AG09309 (cell line): ENCODE data around the gene NEK4.

ENCODE experiments used
- DNase-seq: peaks from one replicate; pipeline ENCODE4 v3.0.0-alpha.2; 2010; ENCODE audit warnings: low read depth
- H3K4me3 ChIP-seq: 2 replicates; pipeline ENCODE4 v1.5.1; 2011; ENCODE audit warnings: mild to moderate bottlenecking, low read depth, low read length, moderate library complexity; ENCODE audit not compliant: control insufficient read depth
- TF ChIP-seq, protein P1 (sequence below): IDR thresholded peaks from 2 replicates; pipeline ENCODE4 v1.5.1; 2011; ENCODE audit warnings: mild to moderate bottlenecking, low read depth, low read length, inconsistent platforms; ENCODE audit not compliant: insufficient read depth, control insufficient read depth; ENCODE audit errors: missing control alignments

NEK4 gene

DNA sequence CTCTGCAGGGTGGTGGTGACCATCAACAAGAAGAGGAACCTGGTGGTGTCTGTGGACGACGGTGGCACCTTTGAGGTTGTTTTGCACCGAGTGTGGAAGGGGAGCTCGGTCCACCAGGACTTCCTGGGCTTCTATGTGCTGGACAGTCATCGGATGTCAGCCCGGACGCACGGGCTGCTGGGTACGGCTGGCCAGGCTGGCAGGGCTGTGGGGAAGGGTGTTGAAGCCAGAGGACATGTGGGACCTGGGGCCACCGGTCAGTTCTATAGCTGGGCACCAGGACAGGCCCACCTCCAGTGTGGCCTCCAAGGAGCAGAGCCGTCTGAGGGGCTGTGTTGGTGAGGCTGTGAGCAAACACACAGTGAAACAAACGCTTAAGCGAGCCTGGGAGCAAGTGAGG, 20.0 kb upstream of the NEK4 start:
- TF ChIP-seq, protein P1, sequence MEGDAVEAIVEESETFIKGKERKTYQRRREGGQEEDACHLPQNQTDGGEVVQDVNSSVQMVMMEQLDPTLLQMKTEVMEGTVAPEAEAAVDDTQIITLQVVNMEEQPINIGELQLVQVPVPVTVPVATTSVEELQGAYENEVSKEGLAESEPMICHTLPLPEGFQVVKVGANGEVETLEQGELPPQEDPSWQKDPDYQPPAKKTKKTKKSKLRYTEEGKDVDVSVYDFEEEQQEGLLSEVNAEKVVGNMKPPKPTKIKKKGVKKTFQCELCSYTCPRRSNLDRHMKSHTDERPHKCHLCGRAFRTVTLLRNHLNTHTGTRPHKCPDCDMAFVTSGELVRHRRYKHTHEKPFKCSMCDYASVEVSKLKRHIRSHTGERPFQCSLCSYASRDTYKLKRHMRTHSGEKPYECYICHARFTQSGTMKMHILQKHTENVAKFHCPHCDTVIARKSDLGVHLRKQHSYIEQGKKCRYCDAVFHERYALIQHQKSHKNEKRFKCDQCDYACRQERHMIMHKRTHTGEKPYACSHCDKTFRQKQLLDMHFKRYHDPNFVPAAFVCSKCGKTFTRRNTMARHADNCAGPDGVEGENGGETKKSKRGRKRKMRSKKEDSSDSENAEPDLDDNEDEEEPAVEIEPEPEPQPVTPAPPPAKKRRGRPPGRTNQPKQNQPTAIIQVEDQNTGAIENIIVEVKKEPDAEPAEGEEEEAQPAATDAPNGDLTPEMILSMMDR, result no peak

DNA sequence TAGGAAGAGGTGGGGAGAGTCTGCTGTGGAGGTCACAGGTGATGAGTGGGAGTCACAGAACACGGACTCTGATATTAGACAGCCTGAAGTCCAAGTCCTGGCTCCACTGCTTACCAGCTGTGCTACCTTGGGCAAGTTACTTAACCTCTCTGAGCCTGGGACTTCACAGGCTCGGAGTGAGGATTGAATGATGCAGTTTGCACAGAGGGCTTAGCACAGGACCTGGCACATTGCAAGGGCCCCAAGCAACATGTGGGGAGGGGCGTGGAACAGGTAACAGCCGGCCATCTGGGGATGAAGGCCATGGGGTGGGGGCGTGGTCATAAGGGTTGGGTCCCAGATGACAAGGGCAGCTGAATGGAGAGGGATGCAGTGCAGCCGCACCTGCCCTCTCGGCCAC, 19.6 kb upstream of the NEK4 start:
- no peak overlapping the region for H3K4me3 ChIP-seq
- TF ChIP-seq, protein P1, result no peak
- DNase-seq, result no peak

More for the DNA sequence above, 20.0 kb upstream of the NEK4 start:
- no peak overlapping the region for H3K4me3 ChIP-seq
- DNase-seq, result no peak

DNA sequence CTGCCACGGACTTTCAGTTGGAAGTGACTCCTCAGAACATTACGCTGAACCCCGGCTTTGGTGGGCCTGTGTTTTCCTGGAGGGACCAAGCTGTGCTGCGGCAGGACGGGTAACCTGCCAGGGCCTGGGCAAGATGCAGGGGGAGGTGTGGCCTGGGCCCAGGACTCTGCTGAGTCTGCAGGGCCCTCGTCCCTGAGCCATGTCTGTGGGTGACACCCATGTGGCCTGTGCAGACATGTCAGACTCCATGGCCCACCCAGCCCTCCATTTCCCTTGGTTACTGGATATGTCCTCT, 19.0 kb upstream of the NEK4 start:
- no peak overlapping the region for H3K4me3 ChIP-seq
- DNase-seq, result no peak
- TF ChIP-seq, protein P1, result no peak

DNA sequence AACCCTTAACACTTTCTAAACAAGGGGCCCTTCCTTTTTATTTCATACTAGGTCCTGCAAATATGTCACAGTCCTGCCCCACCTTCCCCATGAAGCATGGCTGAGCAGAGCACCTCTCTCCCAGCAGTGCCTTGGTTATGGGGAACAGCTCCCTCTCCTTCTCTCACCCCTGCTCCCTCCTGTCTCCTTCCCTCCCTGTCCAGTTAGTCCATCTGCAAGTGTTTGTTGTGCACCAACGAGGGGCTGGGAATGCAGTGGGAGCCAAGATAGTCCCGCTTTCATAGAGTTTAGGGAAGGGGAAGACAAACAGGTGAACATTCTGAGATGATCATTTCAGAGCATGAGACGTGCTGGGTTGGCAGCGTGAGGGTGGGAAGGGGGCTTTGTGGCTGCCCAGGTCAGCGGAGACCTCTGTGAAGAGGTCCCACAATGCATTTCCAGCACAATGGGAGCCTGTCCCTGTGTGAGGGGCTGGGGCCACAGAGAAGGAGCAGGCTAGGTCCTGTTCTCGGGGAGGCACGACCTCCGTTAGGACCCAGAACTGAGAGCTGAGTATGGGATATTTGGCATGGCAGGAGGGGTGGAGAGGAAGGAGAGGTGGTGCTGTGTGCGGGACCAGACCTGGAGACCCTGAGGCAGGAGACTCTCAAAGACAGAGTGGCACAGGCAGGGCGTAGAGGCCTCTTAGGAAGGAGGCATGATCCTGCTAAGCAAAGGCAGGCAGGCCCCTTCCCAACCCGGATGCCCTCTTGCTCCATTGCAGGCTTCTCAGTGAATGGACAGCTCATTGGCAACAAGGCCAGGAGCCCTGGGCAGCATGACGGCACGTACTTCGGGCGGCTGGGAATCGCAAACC, 18.4 kb upstream of the NEK4 start:
- TF ChIP-seq, protein P1, result no peak
- DNase-seq, result no peak
- H3K4me3 ChIP-seq, result no peak overlapping the region

DNA sequence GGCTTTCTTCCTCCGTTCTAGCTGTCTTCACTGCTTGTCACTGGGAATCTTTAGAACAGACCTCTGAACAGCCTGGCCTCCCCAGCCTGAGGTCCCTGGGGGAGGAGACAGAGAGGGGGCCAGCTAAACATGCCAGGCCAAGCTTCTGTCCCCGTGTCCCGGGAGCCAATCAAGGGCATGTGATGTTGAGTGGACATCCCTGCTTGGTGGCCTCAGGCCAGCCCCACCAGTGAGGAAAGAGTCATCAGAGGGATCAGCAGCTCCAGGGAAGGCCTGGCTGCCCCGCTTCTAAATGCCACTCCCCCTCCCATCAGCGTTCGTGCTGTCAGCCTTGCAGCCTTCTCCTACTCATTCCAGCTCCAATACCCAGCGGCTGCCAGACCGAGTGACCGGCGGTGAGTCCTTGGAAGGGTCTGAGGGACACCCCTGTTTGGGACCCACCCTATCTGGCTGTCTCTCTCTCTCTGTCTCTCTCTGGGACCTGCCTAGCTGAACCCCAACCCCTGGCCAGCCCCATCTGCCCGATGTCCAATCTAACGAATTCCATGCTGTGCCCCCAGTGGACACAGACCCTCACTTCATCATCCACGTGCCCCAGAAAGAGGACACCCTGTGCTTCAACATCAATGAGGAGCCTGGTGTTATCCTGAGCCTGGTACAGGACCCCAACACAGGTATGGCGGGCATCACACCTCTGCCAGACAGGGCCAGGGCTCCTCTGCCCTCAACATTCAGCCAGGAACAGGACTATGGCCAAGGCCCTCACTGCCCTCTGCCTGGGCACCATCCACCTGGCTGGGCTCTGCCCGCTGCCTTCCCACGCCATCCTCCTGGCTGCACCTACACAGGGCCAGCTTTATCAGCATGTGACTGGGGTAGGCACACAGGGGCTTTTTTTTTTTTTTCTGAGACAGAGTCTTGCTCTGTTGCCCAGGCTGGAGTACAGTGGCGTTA, 17.2 kb upstream of the NEK4 start:
- no peak overlapping the region for H3K4me3 ChIP-seq
- DNase-seq, result no peak
- TF ChIP-seq, protein P1, result no peak

DNA sequence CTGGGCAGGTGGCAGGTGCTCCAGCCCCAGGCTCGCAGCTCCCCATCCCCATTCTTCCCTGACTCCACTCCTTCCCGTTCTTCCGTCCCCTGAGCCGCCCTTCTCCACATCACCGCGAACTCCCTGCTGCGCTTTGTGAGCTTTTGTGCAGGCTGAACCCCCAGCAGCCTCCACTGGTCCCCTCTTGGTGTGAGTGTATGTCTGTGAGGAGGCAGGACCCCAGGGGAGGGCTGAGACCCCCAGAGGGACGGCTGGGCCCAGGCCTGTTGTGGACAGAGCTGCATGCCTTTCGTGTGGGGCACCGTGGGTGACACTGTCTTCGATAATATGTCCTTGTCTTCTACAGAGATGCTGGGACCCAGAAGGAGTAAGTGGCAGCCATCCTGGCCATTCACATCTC, 16.5 kb upstream of the NEK4 start:
- TF ChIP-seq, protein P1, result no peak
- DNase-seq, result no peak
- H3K4me3 ChIP-seq, result no peak overlapping the region
